GM18907 (cell line): Measurements from ENCODE around the gene PRKCQ.
A peak's percentile ranks its signal among the peaks of the same experiment; 100 is the strongest.

ENCODE experiments used
- ATAC-seq: cut with Tn5 transposase; IDR thresholded peaks from one replicate; pipeline ENCODE4 v1.9.1; 2021; ENCODE audit warnings: mild to moderate bottlenecking, moderate library complexity; ENCODE audit not compliant: unreplicated experiment

PRKCQ gene

GRCh38 chr10:6416892-6417512 is 163.1 kb downstream of the PRKCQ start:
- no peak for ATAC-seq

- ATAC-seq = no peak
Measured at GRCh38 chr10:6411436-6411835, 168.6 kb downstream of the PRKCQ start.

GRCh38 chr10:6410830-6411229 is 169.2 kb downstream of the PRKCQ start:
- ATAC-seq = no peak

- no peak for ATAC-seq
Measured at GRCh38 chr10:6409971-6410643, 170.0 kb downstream of the PRKCQ start.

GRCh38 chr10:6408799-6409198 is 171.3 kb downstream of the PRKCQ start:
- ATAC-seq = no peak

GRCh38 chr10:6407034-6407721 is 172.9 kb downstream of the PRKCQ start:
- no peak for ATAC-seq

- no peak for ATAC-seq
Measured at GRCh38 chr10:6406220-6407033, 173.6 kb downstream of the PRKCQ start.

GRCh38 chr10:6405713-6406112 is 174.4 kb downstream of the PRKCQ start:
- ATAC-seq = no peak

- ATAC-seq = no peak
Measured at GRCh38 chr10:6404127-6405072, 175.7 kb downstream of the PRKCQ start.

GRCh38 chr10:6402960-6403359 is 177.1 kb downstream of the PRKCQ start:
- no peak for ATAC-seq

- no peak for ATAC-seq
Measured at GRCh38 chr10:6402349-6402709, 177.7 kb downstream of the PRKCQ start.

- peak; percentile 87 for ATAC-seq
Measured at GRCh38 chr10:6401558-6402348, 178.3 kb downstream of the PRKCQ start.

- no peak for ATAC-seq
Measured at GRCh38 chr10:6400821-6401465, 179.1 kb downstream of the PRKCQ start.

- ATAC-seq = no peak
Measured at GRCh38 chr10:6400331-6400730, 179.7 kb downstream of the PRKCQ start.

GRCh38 chr10:6399879-6400278 is 180.2 kb downstream of the PRKCQ start:
- ATAC-seq = no peak

GRCh38 chr10:6399231-6399741 is 180.8 kb downstream of the PRKCQ start:
- no peak for ATAC-seq

- ATAC-seq = no peak
Measured at GRCh38 chr10:6398399-6398798, 181.7 kb downstream of the PRKCQ start.

GRCh38 chr10:6396652-6397051 is 183.4 kb downstream of the PRKCQ start:
- no peak for ATAC-seq

- no peak for ATAC-seq
Measured at GRCh38 chr10:6396226-6396625, 183.8 kb downstream of the PRKCQ start.
